ENCODE results near the gene RPGRIP1L. TPM values are rescaled to one million over a fixed set of nuclear protein-coding genes. Genes with fewer than 3 reads are reported as not detected.
"Not testable (repeated sequence)": the region's sequence is repeated elsewhere in the genome, so short reads cannot be mapped to it uniquely, and the experiment has no call there.

Gene RPGRIP1L
- total RNA-seq, 4 donors from 2014 or later: 1.2 to 6.1 (median 2.3) TPM

DNA sequence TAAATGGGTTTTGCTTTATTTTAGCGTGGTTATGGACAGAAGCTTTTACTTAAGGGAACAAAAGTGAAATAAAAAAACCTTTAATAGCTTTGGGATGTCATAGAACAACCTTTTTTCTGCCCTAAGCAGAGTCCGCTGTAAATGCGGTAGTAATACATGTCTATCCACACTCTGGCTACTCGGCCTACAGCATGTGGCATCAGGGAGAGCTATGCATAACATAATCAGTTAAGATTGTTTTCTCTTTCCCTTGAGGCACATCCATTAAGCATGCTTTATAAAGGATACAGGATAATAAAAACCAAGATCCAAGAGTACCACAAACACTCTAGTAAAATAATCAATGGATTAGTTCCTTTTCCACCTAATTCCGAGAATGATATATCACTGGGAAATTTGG lies 10.3 kb downstream of the RPGRIP1L start:
- no peak overlapping the region for H3K4me3 ChIP-seq (ENCODE audit: low read depth, poor library complexity, severe bottlenecking)
- 83 to 88% methylated on average over 5 of the region's 5 CpGs for WGBS, 2 donors
- intact Hi-C loops (cut with DNase I; ENCODE audit: low total_unique reads): no loop called here
- no peak for TF ChIP-seq POLR2A (IDR thresholded peaks at IDR 0.05)
- TF ChIP-seq, protein P1, sequence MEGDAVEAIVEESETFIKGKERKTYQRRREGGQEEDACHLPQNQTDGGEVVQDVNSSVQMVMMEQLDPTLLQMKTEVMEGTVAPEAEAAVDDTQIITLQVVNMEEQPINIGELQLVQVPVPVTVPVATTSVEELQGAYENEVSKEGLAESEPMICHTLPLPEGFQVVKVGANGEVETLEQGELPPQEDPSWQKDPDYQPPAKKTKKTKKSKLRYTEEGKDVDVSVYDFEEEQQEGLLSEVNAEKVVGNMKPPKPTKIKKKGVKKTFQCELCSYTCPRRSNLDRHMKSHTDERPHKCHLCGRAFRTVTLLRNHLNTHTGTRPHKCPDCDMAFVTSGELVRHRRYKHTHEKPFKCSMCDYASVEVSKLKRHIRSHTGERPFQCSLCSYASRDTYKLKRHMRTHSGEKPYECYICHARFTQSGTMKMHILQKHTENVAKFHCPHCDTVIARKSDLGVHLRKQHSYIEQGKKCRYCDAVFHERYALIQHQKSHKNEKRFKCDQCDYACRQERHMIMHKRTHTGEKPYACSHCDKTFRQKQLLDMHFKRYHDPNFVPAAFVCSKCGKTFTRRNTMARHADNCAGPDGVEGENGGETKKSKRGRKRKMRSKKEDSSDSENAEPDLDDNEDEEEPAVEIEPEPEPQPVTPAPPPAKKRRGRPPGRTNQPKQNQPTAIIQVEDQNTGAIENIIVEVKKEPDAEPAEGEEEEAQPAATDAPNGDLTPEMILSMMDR (IDR thresholded peaks at IDR 0.05): no peak
- no peak for DNase-seq (ENCODE audit: low spot score in 2 of 2)

DNA sequence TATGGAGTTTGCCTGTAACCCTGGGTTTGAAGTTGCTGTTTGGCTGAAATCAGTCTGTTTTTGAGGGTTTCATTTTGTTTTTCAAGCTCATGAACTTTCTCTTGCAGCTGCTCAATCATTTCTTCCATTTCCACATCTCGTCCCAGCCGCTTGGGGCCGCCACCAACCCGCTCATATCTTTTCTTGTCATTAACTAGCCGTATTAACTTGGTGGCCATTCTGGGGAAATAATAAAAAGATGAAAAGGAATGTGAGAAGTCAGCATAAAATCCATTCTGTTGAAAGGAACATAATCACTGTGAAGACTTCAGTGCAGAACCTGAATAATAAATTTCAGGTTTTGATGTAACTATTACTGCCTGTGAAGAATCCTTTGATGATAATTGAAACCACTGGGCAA lies 11.5 kb downstream of the RPGRIP1L start:
- 87 to 91% methylated on average over 5 of the region's 5 CpGs for WGBS, 2 donors
- no peak for DNase-seq (ENCODE audit: low spot score in 2 of 2)
- no peak overlapping the region for H3K4me3 ChIP-seq (ENCODE audit: low read depth, poor library complexity, severe bottlenecking)
- intact Hi-C loops (cut with DNase I; ENCODE audit: low total_unique reads): no loop called here
- TF ChIP-seq, protein P1 (IDR thresholded peaks at IDR 0.05): no peak
- TF ChIP-seq POLR2A (IDR thresholded peaks at IDR 0.05): no peak

DNA sequence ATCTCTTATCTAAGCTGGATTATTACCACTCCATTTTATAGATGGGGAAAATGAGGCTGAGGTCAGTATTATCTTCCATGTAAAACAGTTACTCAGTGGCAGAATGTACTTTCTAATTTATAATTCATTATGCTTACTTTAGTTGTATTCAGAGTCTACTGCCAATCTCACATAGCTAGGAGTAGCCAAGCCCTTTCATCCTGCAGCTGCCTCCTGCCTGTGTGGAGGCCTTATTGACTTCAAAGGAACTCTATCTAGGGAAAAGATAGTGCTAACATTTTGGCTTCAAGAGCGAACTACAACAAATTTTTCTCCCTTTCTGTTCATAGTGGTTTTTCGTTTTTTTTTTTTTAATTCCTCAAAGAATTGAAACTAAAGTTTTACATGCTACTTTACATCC lies 12.9 kb downstream of the RPGRIP1L start:
- intact Hi-C loops (cut with DNase I; ENCODE audit: low total_unique reads): no loop called here
- 88 to 93% methylated on average over 2 of the region's 2 CpGs for WGBS, 2 donors
- TF ChIP-seq POLR2A (IDR thresholded peaks at IDR 0.05): no peak
- TF ChIP-seq, protein P1 (IDR thresholded peaks at IDR 0.05): no peak
- no peak overlapping the region for H3K4me3 ChIP-seq (ENCODE audit: low read depth, poor library complexity, severe bottlenecking)
- no peak for DNase-seq (ENCODE audit: low spot score in 2 of 2)

DNA sequence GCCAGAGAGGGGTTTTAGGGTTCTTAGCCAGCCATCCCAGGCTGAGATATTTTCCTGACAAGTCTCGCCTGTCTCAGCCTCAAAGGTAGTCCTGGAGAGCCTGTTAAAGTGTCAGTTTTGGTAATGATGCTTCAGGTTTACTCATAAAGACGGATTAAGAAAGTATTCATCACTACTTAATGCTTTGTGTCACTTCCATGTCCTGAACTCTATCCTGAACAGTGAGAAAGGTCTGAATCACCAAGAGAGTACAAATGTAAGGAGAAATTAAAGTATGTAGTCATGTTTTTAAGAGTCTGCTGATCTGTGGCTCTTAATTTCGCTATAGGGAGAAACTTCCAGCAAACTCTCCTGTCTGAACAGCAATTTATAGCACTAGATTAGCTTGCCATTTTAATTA lies 14.0 kb downstream of the RPGRIP1L start:
- 94 to 99% methylated on average over 3 of the region's 3 CpGs for WGBS, 2 donors
- H3K4me3 ChIP-seq (ENCODE audit: low read depth, poor library complexity, severe bottlenecking): no peak overlapping the region
- no peak for DNase-seq (ENCODE audit: low spot score in 2 of 2)
- intact Hi-C loops (cut with DNase I; ENCODE audit: low total_unique reads): no loop called here
- TF ChIP-seq POLR2A (IDR thresholded peaks at IDR 0.05): no peak
- TF ChIP-seq, protein P1 (IDR thresholded peaks at IDR 0.05): no peak

DNA sequence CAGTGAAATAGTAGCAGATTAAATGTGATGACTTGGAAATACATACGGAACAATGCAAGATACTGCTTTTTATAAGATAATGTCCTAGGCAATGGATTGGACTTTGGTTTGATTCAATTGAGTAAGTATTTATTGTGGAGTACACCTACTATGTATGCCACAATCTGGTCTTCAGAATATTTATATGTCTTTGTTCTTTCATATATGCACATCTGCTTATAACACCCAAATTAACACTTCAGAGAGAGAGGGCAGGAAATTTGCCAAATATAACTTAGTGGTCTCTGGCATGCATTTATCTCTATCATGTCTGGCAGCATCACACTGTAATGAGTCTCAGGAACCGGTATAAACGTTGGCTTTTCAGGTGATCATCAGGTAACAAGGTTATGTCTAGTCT lies 16.9 kb downstream of the RPGRIP1L start:
- no peak overlapping the region for H3K4me3 ChIP-seq (ENCODE audit: low read depth, poor library complexity, severe bottlenecking)
- intact Hi-C loops (cut with DNase I; ENCODE audit: low total_unique reads): no loop called here
- WGBS, 2 donors: 59 to 68% methylated on average over 3 of the region's 3 CpGs
- TF ChIP-seq POLR2A (IDR thresholded peaks at IDR 0.05): no peak
- TF ChIP-seq, protein P1 (IDR thresholded peaks at IDR 0.05): no peak
- DNase-seq (ENCODE audit: low spot score in 2 of 2): no peak

DNA sequence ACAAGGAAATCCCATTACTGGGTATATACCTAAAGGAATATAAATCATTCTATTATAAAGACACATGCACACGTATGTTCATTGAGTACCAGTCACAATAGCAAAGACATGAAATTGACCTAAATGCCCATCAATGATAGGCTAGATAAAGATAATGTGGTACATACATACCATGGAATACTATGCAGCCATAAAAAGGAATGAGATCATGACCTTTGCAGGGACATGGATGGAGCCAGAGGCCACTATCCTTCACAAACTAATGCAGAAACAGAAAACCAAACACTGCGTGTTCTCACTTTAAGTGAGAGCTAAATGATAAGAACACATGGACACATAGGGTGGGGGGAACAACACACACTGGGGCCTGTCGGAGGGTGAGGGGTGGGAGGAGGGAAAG lies 18.3 kb downstream of the RPGRIP1L start:
- intact Hi-C loops (cut with DNase I; ENCODE audit: low total_unique reads); H3K4me3 ChIP-seq (ENCODE audit: low read depth, poor library complexity, severe bottlenecking); DNase-seq (ENCODE audit: low spot score in 2 of 2): not testable (repeated sequence)
- WGBS, 2 donors: 91 to 98% methylated on average over 3 of the region's 3 CpGs

Measured in lower leg skin (tissue), 4 donors.